ENCODE data around the gene GLDC.

Gene GLDC

GRCh38 chr9:6501526-6502210 is 143.9 kb downstream of the GLDC start:
- DNase-seq (ENCODE audit: low spot score): no peak

DNA sequence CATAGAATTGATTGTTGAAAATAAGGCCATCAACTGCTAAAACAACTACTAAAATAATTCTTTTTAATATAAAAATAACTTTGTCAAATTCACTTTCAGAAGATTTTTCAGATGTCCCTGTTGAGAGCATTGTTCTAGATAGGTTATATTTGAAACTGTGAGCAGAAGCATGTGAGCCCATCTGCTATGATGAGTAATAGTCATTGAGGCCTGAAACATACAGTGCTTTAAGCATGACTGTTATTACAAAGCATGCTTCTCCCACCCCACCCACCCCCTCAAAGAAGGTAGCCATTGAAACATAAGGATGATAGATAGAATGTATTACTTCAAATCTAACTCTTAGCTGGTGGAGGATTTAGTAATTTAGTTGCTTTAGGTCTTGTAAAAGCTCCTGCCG is 146.5 kb downstream of the GLDC start:
- no peak for DNase-seq (ENCODE audit: low spot score)

DNA sequence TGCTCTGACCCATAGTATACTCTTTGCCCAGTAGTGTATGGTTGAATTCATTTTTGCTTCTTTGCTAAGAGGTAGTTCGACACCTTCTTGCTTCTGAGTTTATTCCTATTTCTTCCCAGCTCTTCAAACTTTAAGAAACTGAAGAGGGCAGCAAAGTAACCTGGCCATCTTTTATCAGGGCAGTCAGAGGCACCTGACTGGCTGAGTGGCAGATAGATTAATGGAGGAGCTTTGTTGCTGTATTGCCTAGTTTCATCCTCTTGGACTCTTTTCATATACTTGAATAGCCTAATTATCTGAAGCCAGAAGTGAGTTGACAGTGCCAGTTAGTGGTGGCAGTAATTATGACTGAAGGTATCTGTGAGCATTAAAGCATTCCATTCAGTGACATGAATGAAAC is 150.1 kb downstream of the GLDC start:
- DNase-seq (ENCODE audit: low spot score): no peak

GRCh38 chr9:6490863-6491262 is 154.7 kb downstream of the GLDC start:
- DNase-seq (ENCODE audit: low spot score): no peak

DNA sequence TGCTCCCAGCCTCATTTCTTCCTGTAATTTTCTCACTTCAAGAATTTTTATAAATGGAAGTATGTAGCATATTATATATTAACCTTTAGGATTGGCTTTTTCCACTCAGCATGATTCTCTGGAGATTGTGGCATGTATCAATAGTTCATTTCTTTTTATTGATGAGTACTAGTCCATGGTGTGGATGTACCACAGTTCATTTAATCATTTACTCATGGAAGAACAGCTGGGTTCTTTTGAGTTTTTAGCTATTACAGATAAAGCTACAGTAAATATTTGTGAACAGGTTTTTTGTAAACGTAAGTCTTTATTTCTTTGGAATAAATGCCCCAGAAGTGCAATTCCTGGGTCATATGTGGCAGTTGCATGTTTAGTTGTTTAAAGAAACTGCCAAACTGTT is 156.4 kb downstream of the GLDC start:
- no peak for DNase-seq (ENCODE audit: low spot score)

- peak; percentile 17 for DNase-seq (ENCODE audit: low spot score)
Measured at GRCh38 chr9:6488395-6488794, 157.1 kb downstream of the GLDC start.

DNA sequence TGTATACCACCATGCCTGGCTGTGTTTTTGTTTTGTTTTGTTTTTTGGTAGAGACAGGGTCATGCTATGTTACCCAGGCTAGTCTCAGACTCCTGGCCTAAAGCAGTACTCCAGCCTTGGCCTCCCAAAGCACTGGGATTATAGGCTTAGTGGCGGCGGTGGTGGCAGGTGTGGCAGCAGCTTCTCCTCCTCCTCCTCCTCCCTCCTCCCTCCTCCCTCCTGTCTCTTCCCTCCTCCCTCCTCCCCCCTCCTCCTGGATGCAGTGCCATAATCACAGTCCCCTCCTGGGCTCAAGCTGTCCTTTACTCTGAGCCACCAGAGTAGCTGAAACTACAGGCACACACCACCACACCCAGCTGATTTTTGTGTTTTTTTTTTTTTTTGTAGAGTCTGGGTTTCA is 161.3 kb downstream of the GLDC start:
- DNase-seq (ENCODE audit: low spot score): peak; percentile 74

Data from D341Med (cell line).